Activated CD4-positive, alpha-beta T cell treated with anti-CD3 and anti-CD28 coated beads for 36 hours (primary cell): ENCODE data around the gene HP. TPM values are rescaled to one million over a fixed set of nuclear protein-coding genes. Genes with fewer than 3 reads are reported as not detected.
"Not testable (repeated sequence)": the region's sequence is repeated elsewhere in the genome, so short reads cannot be mapped to it uniquely, and the experiment has no call there.

ENCODE experiments used
- ATAC-seq: fragments of 200-7000 bp; cut with Tn5 transposase; one replicate; pipeline ENCODE4 v1.10.0; 2021; ENCODE audit warnings: mild to moderate bottlenecking, moderate library complexity
- CTCF ChIA-PET: fragments of 350-600 bp; sonication (Branson Sonifier 250); formaldehyde crosslinking; loops from one replicate; lab custom pipeline; 2021; ENCODE audit warnings: antibody characterized with exemption; lab: Charles Lee
- POLR2A ChIA-PET: fragments of 350-600 bp; sonication (Branson Sonifier 250); formaldehyde crosslinking; loops from one replicate; lab custom pipeline; 2021; ENCODE audit warnings: antibody characterized with exemption, inconsistent platforms; lab: Charles Lee
- DNase-seq: peaks from one replicate; pipeline ENCODE4 v3.0.0-alpha.2; 2020
- H3K27ac Mint-ChIP-seq: one replicate; pipeline ENCODE4 v1.8.0; 2021; ENCODE audit warnings: mixed read lengths
- H3K27me3 Mint-ChIP-seq: one replicate; pipeline ENCODE4 v1.8.0; 2021; ENCODE audit warnings: mixed read lengths
- H3K36me3 Mint-ChIP-seq: one replicate; pipeline ENCODE4 v1.8.0; 2021; ENCODE audit warnings: low read depth, mixed read lengths
- H3K4me1 Mint-ChIP-seq: one replicate; pipeline ENCODE4 v1.8.0; 2021; ENCODE audit warnings: mixed read lengths
- H3K4me3 Mint-ChIP-seq: one replicate; pipeline ENCODE4 v1.8.0; 2021; ENCODE audit warnings: mild to moderate bottlenecking, moderate library complexity, mixed read lengths
- H3K9me3 Mint-ChIP-seq: one replicate; pipeline ENCODE4 v1.8.0; 2021; ENCODE audit warnings: low read depth, mixed read lengths
- intact Hi-C, 2 experiments: fragments of 100-400 bp; cut with DNase I in 1 of 2; cut with micrococcal nuclease in 1 of 2; formaldehyde crosslinking; loops; one replicate each; pipeline versions ENCODE4 v1.14.2 to v1.15.1; 2022 to 2024; cut with DNase I, micrococcal nuclease
- total RNA-seq, 2 experiments: library from RNA; stranded (reverse); gene quantifications; one replicate each; pipeline ENCODE4 v1.2.3, GENCODE V29; 2021

Gene HP
- total RNA-seq, 2 experiments from 2014 or later: not detected

GRCh38 chr16:72066747-72067146 lies 12.4 kb downstream of the HP start:
- Mint-ChIP-seq H3K27ac (no peak overlapping the region), H3K36me3 (no peaks in the 10 kb centered on the region), H3K9me3 (no peaks in the 10 kb centered on the region), H3K27me3 (no peaks in the 10 kb centered on the region), H3K4me1 (no peaks in the 10 kb centered on the region), H3K4me3 (no peak overlapping the region)
- DNase-seq (no peak), ATAC-seq (no peak)
- CTCF ChIA-PET: interaction anchor here (0.7 to 1.3 kb wide), 8 partner anchors 9 to 79 kb away, joined by 3 to 5 read pairs (median 4); no protein-coding TSS in a partner anchor
- POLR2A ChIA-PET: no interaction called here
- intact Hi-C loops: loop anchor here (1.0 to 10.0 kb wide), 2 partner anchors 33 to 1888 kb away; no protein-coding TSS in a partner anchor

GRCh38 chr16:72068930-72069329 lies 14.6 kb downstream of the HP start:
- Mint-ChIP-seq H3K36me3 (no peaks in the 10 kb centered on the region), H3K27me3 (no peaks in the 10 kb centered on the region), H3K9me3 (no peaks in the 10 kb centered on the region), H3K27ac (no peak overlapping the region), H3K4me3 (no peak overlapping the region), H3K4me1 (no peaks in the 10 kb centered on the region)
- ATAC-seq (no peak), DNase-seq (no peak)
- ChIA-PET CTCF (interaction anchor here (1.1 to 1.4 kb wide), 2 partner anchors 11 to 28 kb away, joined by 3 to 5 read pairs; no protein-coding TSS in a partner anchor), POLR2A (no interaction called here)
- intact Hi-C loops: loop anchor here in 1 of 2 experiments (10.0 kb wide), 1 partner anchor 1886 kb away; no protein-coding TSS in a partner anchor

GRCh38 chr16:72072514-72073342 lies 18.4 kb downstream of the HP start:
- H3K4me3 Mint-ChIP-seq: no peak overlapping the region
- DNase-seq (no peak), ATAC-seq (no peak)
- no peaks in the 10 kb centered on the region for H3K9me3 Mint-ChIP-seq
- H3K36me3 Mint-ChIP-seq: no peaks in the 10 kb centered on the region
- no peaks in the 10 kb centered on the region for H3K4me1 Mint-ChIP-seq
- POLR2A ChIA-PET: no interaction called here
- no peak overlapping the region for H3K27ac Mint-ChIP-seq
- intact Hi-C loops: no loop called here
- no peaks in the 10 kb centered on the region for H3K27me3 Mint-ChIP-seq
- CTCF ChIA-PET: interaction anchor here (0.6 to 1.0 kb wide), 2 partner anchors 18 to 21 kb away, joined by 4 to 5 read pairs; partner anchors contain the start of genes DHX38, HP and TXNL4B

- Mint-ChIP-seq H3K27me3 (no peaks in the 10 kb centered on the region), H3K27ac (no peak overlapping the region), H3K36me3 (no peaks in the 10 kb centered on the region), H3K4me3 (no peak overlapping the region), H3K9me3 (no peaks in the 10 kb centered on the region), H3K4me1 (no peaks in the 10 kb centered on the region)
- ChIA-PET POLR2A (no interaction called here), CTCF (no interaction called here)
- intact Hi-C loops: no loop called here
- ATAC-seq (no peak), DNase-seq (no peak)
These were observed 19.4 kb downstream of the HP start for GRCh38 chr16:72073560-72074230.

GRCh38 chr16:72075067-72075466 lies 20.8 kb downstream of the HP start:
- not testable (repeated sequence) for H3K4me3 Mint-ChIP-seq

GRCh38 chr16:72076991-72077706 lies 22.8 kb downstream of the HP start:
- POLR2A ChIA-PET, intact Hi-C loops, CTCF ChIA-PET, H3K27me3 Mint-ChIP-seq, H3K4me3 Mint-ChIP-seq, H3K9me3 Mint-ChIP-seq, H3K4me1 Mint-ChIP-seq, H3K27ac Mint-ChIP-seq, ATAC-seq, DNase-seq, H3K36me3 Mint-ChIP-seq: not testable (repeated sequence)

More at GRCh38 chr16:72075067-72075466, 20.8 kb downstream of the HP start:
- ATAC-seq, POLR2A ChIA-PET, intact Hi-C loops, H3K27ac Mint-ChIP-seq, H3K4me1 Mint-ChIP-seq, H3K36me3 Mint-ChIP-seq, H3K27me3 Mint-ChIP-seq, DNase-seq, H3K9me3 Mint-ChIP-seq: not testable (repeated sequence)
- CTCF ChIA-PET: interaction anchor here (0.7 to 1.3 kb wide), 2 partner anchors 8 to 584 kb away, joined by 3 to 4 read pairs; no protein-coding TSS in a partner anchor

GRCh38 chr16:72083778-72084404 lies 29.6 kb downstream of the HP start:
- H3K27me3 Mint-ChIP-seq: no peaks in the 10 kb centered on the region
- no peak overlapping the region for H3K4me3 Mint-ChIP-seq
- ATAC-seq (no peak), DNase-seq (no peak)
- no peaks in the 10 kb centered on the region for H3K4me1 Mint-ChIP-seq
- POLR2A ChIA-PET: interaction anchor here (0.6 kb wide), 1 partner anchor 73 kb away, joined by 4 read pairs; no protein-coding TSS in a partner anchor
- CTCF ChIA-PET: no interaction called here
- H3K9me3 Mint-ChIP-seq: peaks cover 8% of the 10 kb centered on the region
- H3K27ac Mint-ChIP-seq: no peak overlapping the region
- intact Hi-C loops: no loop called here
- peaks cover 42% of the 10 kb centered on the region for H3K36me3 Mint-ChIP-seq

GRCh38 chr16:72084445-72084844 lies 30.1 kb downstream of the HP start:
- DNase-seq (no peak), ATAC-seq (no peak)
- intact Hi-C loops: no loop called here
- POLR2A ChIA-PET: no interaction called here
- H3K4me1 Mint-ChIP-seq: no peaks in the 10 kb centered on the region
- peaks cover 46% of the 10 kb centered on the region for H3K36me3 Mint-ChIP-seq
- H3K9me3 Mint-ChIP-seq: peaks cover 8% of the 10 kb centered on the region
- CTCF ChIA-PET: no interaction called here
- no peak overlapping the region for H3K27ac Mint-ChIP-seq
- no peak overlapping the region for H3K4me3 Mint-ChIP-seq
- H3K27me3 Mint-ChIP-seq: no peaks in the 10 kb centered on the region

GRCh38 chr16:72085002-72085401 lies 30.7 kb downstream of the HP start:
- intact Hi-C loops: loop anchor here in 1 of 2 experiments (1.0 kb wide), 1 partner anchor 17 kb away; no protein-coding TSS in a partner anchor
- Mint-ChIP-seq H3K9me3 (peaks cover 8% of the 10 kb centered on the region), H3K36me3 (peaks cover 46% of the 10 kb centered on the region), H3K4me1 (no peaks in the 10 kb centered on the region), H3K4me3 (no peak overlapping the region), H3K27ac (no peak overlapping the region), H3K27me3 (no peaks in the 10 kb centered on the region)
- CTCF ChIA-PET: interaction anchor here (1.1 kb wide), 1 partner anchor 10 kb away, joined by 4 read pairs; no protein-coding TSS in a partner anchor
- POLR2A ChIA-PET: no interaction called here
- ATAC-seq: no peak
- no peak for DNase-seq

- H3K36me3 Mint-ChIP-seq: peaks cover 40% of the 10 kb centered on the region
- intact Hi-C loops: loop anchor here (5.0 to 10.0 kb wide), 4 partner anchors 196 to 1354 kb away; partner anchors contain the start of genes VAC14 (in 2 of the 2), IST1 (in 1 of the 2) and ZNF23 (in 1 of the 2)
- ATAC-seq (no peak), DNase-seq (no peak)
- peak overlapping the region; percentile 96 for H3K4me3 Mint-ChIP-seq
- no peaks in the 10 kb centered on the region for H3K27me3 Mint-ChIP-seq
- ChIA-PET CTCF (no interaction called here), POLR2A (no interaction called here)
- H3K27ac Mint-ChIP-seq: peak overlapping the region; percentile 4
- H3K9me3 Mint-ChIP-seq: no peaks in the 10 kb centered on the region
- H3K4me1 Mint-ChIP-seq: peaks cover 36% of the 10 kb centered on the region
These were observed 36.9 kb downstream of the HP start for GRCh38 chr16:72091217-72091616.
